OCI-LY7 (cell line): Measurements from ENCODE around the gene BFSP1. TPM values are rescaled to one million over a fixed set of nuclear protein-coding genes. Genes with fewer than 3 reads are reported as not detected.

ENCODE experiments used
- BruUV-seq: library from RNA; stranded (reverse); fragments of 400-500 nt; replicated peaks from 2 replicates; lab custom pipeline; 2021; lab: Mats Ljungman, UMichigan
- CTCF ChIA-PET: fragments of 300-600 bp; sonication (Branson Sonifier 250); formaldehyde crosslinking; loops from one replicate; lab custom pipeline; 2022; ENCODE audit warnings: antibody characterized with exemption; ENCODE audit not compliant: unreplicated experiment; lab: Charles Lee
- POLR2A ChIA-PET: fragments of 300-600 bp; sonication (Branson Sonifier 250); formaldehyde crosslinking; loops from one replicate; lab custom pipeline; 2022; ENCODE audit warnings: antibody characterized with exemption; lab: Charles Lee
- DNase-seq: peaks from one replicate; pipeline ENCODE4 v3.0.0-alpha.2; 2015; ENCODE audit warnings: low spot score
- H2AFZ ChIP-seq: fragments of 200-600 bp; sonication (generic), shearing (Covaris generic); 2 replicates; pipeline ENCODE4 v1.6.1; 2014; ENCODE audit warnings: mild to moderate bottlenecking, antibody characterized with exemption, low read length, moderate library complexity
- H3K27ac ChIP-seq: fragments of 200-600 bp; sonication (generic); 2 replicates; pipeline ENCODE4 v1.5.1; 2014; ENCODE audit warnings: mixed run types, low read depth, mild to moderate bottlenecking, moderate library complexity, low read length, inconsistent platforms; ENCODE audit not compliant: poor library complexity, severe bottlenecking
- H3K36me3 ChIP-seq: fragments of 200-600 bp; sonication (generic); 2 replicates; pipeline ENCODE4 v1.6.1; 2014; ENCODE audit warnings: mild to moderate bottlenecking, antibody characterized with exemption, low read length, moderate library complexity, mixed read lengths; ENCODE audit not compliant: insufficient read depth
- H3K4me1 ChIP-seq: fragments of 200-600 bp; sonication (generic); 2 replicates; pipeline ENCODE4 v1.5.1; 2014; ENCODE audit warnings: mild to moderate bottlenecking, low read length; ENCODE audit not compliant: insufficient read depth, poor library complexity, severe bottlenecking
- H3K4me2 ChIP-seq: fragments of 200-600 bp; sonication (generic); 2 replicates; pipeline ENCODE4 v1.6.1; 2014; ENCODE audit warnings: mild to moderate bottlenecking, low read length
- H3K4me3 ChIP-seq: fragments of 200-600 bp; sonication (generic); 2 replicates; pipeline ENCODE4 v1.5.1; 2014; ENCODE audit warnings: mild to moderate bottlenecking, low read depth, low read length; ENCODE audit not compliant: poor library complexity, severe bottlenecking
- H3K79me2 ChIP-seq: fragments of 200-600 bp; sonication (generic); 2 replicates; pipeline ENCODE4 v1.6.1; 2016; ENCODE audit warnings: low read depth, mild to moderate bottlenecking, low read length, moderate library complexity, mixed read lengths; ENCODE audit not compliant: insufficient read depth
- H3K9me2 ChIP-seq: fragments of 200-600 bp; sonication (generic); 2 replicates; pipeline ENCODE4 v1.6.1; 2016; ENCODE audit warnings: mild to moderate bottlenecking, low read length, mixed read lengths; ENCODE audit not compliant: insufficient read depth
- H3K9me3 ChIP-seq: fragments of 200-600 bp; sonication (generic); 2 replicates; pipeline ENCODE4 v1.6.1; 2014; ENCODE audit warnings: mild to moderate bottlenecking, mixed run types, low read length, mixed read lengths
- H4K20me1 ChIP-seq: fragments of 200-600 bp; sonication (generic); 2 replicates; pipeline ENCODE4 v1.6.1; 2014; ENCODE audit warnings: mild to moderate bottlenecking, antibody characterized with exemption, low read length, moderate library complexity, mixed read lengths; ENCODE audit not compliant: insufficient read depth
- CTCF ChIP-seq: fragments of 200-600 bp; sonication (generic); conservative IDR thresholded peaks from 2 replicates; pipeline ENCODE4 v1.5.1; 2014; ENCODE audit warnings: mild to moderate bottlenecking, antibody characterized with exemption, low read length, moderate library complexity, mixed read lengths
- EZH2phosphoT487 ChIP-seq: fragments of 200-600 bp; sonication (generic); IDR thresholded peaks from 2 replicates; pipeline ENCODE4 v1.6.1; 2018; ENCODE audit warnings: low read depth, borderline replicate concordance, mild to moderate bottlenecking, mixed run types, antibody characterized with exemption, low read length, moderate library complexity, mixed read lengths
- intact Hi-C: fragments of 100-400 bp; cut with micrococcal nuclease; formaldehyde crosslinking; loops from one replicate; pipeline ENCODE4 v1.10.0; 2022; ENCODE audit not compliant: unreplicated experiment
- total RNA-seq, 2 experiments: library from RNA; depleted of rRNA in 1 of 2; stranded (reverse); fragments of >200 nt in 1 of 2; shearing (Covaris generic) in 1 of 2; gene quantifications; 2 replicates each; pipeline ENCODE4 v1.2.3, GENCODE V29; 2014 to 2022

Gene BFSP1
- total RNA-seq, 2 experiments from 2014 or later: not detected

GRCh38 chr20:17542481-17542880, 11.3 kb upstream of the BFSP1 start:
- no peaks in the 10 kb centered on the region for H3K79me2 ChIP-seq
- intact Hi-C loops: no loop called here
- no TSS peak for BruUV-seq
- H4K20me1 ChIP-seq: no peaks in the 10 kb centered on the region
- POLR2A ChIA-PET: interaction anchor here (0.6 to 1.0 kb wide), 2 partner anchors 58 to 60 kb away, joined by 3 read pairs; no protein-coding TSS in a partner anchor
- CTCF ChIA-PET: no interaction called here
- H2AFZ ChIP-seq: no peak overlapping the region
- no peaks in the 10 kb centered on the region for H3K9me2 ChIP-seq
- H3K9me3 ChIP-seq: no peaks in the 10 kb centered on the region
- TF ChIP-seq CTCF: no peak
- no peak for TF ChIP-seq EZH2phosphoT487
- no peaks in the 10 kb centered on the region for H3K36me3 ChIP-seq
- no peak for DNase-seq
- no peak overlapping the region for H3K27ac ChIP-seq
- H3K4me1 ChIP-seq: no peaks in the 10 kb centered on the region
- no peak overlapping the region for H3K4me3 ChIP-seq
- H3K4me2 ChIP-seq: no peak overlapping the region

GRCh38 chr20:17541996-17542395, 10.8 kb upstream of the BFSP1 start:
- Histone ChIP-seq H3K9me3 (no peaks in the 10 kb centered on the region), H2AFZ (no peak overlapping the region), H3K4me1 (no peaks in the 10 kb centered on the region), H3K9me2 (no peaks in the 10 kb centered on the region), H3K27ac (no peak overlapping the region), H3K4me3 (no peak overlapping the region), H3K36me3 (no peaks in the 10 kb centered on the region), H3K4me2 (no peak overlapping the region), H3K79me2 (no peaks in the 10 kb centered on the region), H4K20me1 (no peaks in the 10 kb centered on the region)
- BruUV-seq: no TSS peak
- no peak for DNase-seq
- intact Hi-C loops: no loop called here
- ChIA-PET POLR2A (interaction anchor here (0.6 to 1.0 kb wide), 2 partner anchors 58 to 59 kb away, joined by 3 read pairs; no protein-coding TSS in a partner anchor), CTCF (no interaction called here)
- TF ChIP-seq CTCF (no peak), EZH2phosphoT487 (no peak)

GRCh38 chr20:17541596-17541995, 10.4 kb upstream of the BFSP1 start:
- Histone ChIP-seq H3K4me1 (no peaks in the 10 kb centered on the region), H3K4me3 (no peak overlapping the region), H3K9me2 (no peaks in the 10 kb centered on the region), H3K36me3 (no peaks in the 10 kb centered on the region), H3K79me2 (no peaks in the 10 kb centered on the region), H3K27ac (no peak overlapping the region), H3K9me3 (peaks cover 2% of the 10 kb centered on the region; the same call in 1 of the 2 replicates), H2AFZ (no peak overlapping the region), H4K20me1 (no peaks in the 10 kb centered on the region), H3K4me2 (no peak overlapping the region)
- ChIA-PET POLR2A (interaction anchor here (1.0 kb wide), 1 partner anchor 59 kb away, joined by 3 read pairs; no protein-coding TSS in a partner anchor), CTCF (no interaction called here)
- intact Hi-C loops: no loop called here
- BruUV-seq: no TSS peak
- no peak for DNase-seq
- no peak for TF ChIP-seq EZH2phosphoT487
- TF ChIP-seq CTCF: no peak
